SHP77 treated with DMSO at 0.1 percent for 48 hours (cell line): ENCODE results near the gene CADPS.

ENCODE experiments used
- DNase-seq: peaks from one replicate; lab custom pipeline; 2025; lab: John Stamatoyannopoulos, UW

Gene CADPS

GRCh38 chr3:62502315-62503300, 372.6 kb downstream of the CADPS start:
- DNase-seq: no peak

GRCh38 chr3:62501289-62501668, 373.9 kb downstream of the CADPS start:
- DNase-seq: no peak

- no peak for DNase-seq
These were observed 374.5 kb downstream of the CADPS start for GRCh38 chr3:62500556-62501288.

GRCh38 chr3:62497156-62497555, 378.1 kb downstream of the CADPS start:
- no peak for DNase-seq

GRCh38 chr3:62496503-62496902, 378.7 kb downstream of the CADPS start:
- DNase-seq: no peak

- no peak for DNase-seq
These were observed 382.0 kb downstream of the CADPS start for GRCh38 chr3:62493109-62493801.

- no peak for DNase-seq
These were observed 392.3 kb downstream of the CADPS start for GRCh38 chr3:62482961-62483360.

- no peak for DNase-seq
These were observed 393.3 kb downstream of the CADPS start for GRCh38 chr3:62481962-62482361.

- DNase-seq: no peak
These were observed 395.2 kb downstream of the CADPS start for GRCh38 chr3:62480056-62480455.

- no peak for DNase-seq
These were observed 395.9 kb downstream of the CADPS start for GRCh38 chr3:62479326-62479725.

GRCh38 chr3:62475306-62475705, 399.9 kb downstream of the CADPS start:
- no peak for DNase-seq

GRCh38 chr3:62467966-62468722, 407.1 kb downstream of the CADPS start:
- DNase-seq: no peak

GRCh38 chr3:62462788-62463187, 412.4 kb downstream of the CADPS start:
- no peak for DNase-seq

- no peak for DNase-seq
These were observed 413.0 kb downstream of the CADPS start for GRCh38 chr3:62462104-62462762.

GRCh38 chr3:62454916-62455315, 420.3 kb downstream of the CADPS start:
- DNase-seq: no peak

- DNase-seq: no peak
These were observed 421.8 kb downstream of the CADPS start for GRCh38 chr3:62453448-62453847.

GRCh38 chr3:62451211-62451887, 423.9 kb downstream of the CADPS start:
- no peak for DNase-seq

- no peak for DNase-seq
These were observed 428.8 kb downstream of the CADPS start for GRCh38 chr3:62446337-62446940.

- no peak for DNase-seq
These were observed 429.9 kb downstream of the CADPS start for GRCh38 chr3:62445275-62445674.

GRCh38 chr3:62439978-62440377, 435.2 kb downstream of the CADPS start:
- DNase-seq: no peak
